Urinary bladder (tissue), 4 donors: ENCODE results near the gene PWWP2A. TPM values are rescaled to one million over a fixed set of nuclear protein-coding genes. Genes with fewer than 3 reads are reported as not detected.

Experiments
- DNase-seq: peaks from one replicate; pipeline ENCODE4 v3.0.0-alpha.2; 2015; ENCODE audit errors: extremely low spot score
- H3K27ac ChIP-seq: one replicate; pipeline ENCODE4 v1.5.1; 2013; ENCODE audit warnings: low read depth, mild to moderate bottlenecking, moderate library complexity
- H3K36me3 ChIP-seq: one replicate; pipeline ENCODE4 v1.6.1; 2013; ENCODE audit warnings: mild to moderate bottlenecking, moderate library complexity; ENCODE audit not compliant: insufficient read depth
- H3K4me1 ChIP-seq: one replicate; pipeline ENCODE4 v1.6.1; 2013; ENCODE audit warnings: mild to moderate bottlenecking, moderate library complexity; ENCODE audit not compliant: insufficient read depth
- H3K4me3 ChIP-seq: one replicate; pipeline ENCODE4 v1.5.1; 2013; ENCODE audit warnings: low read depth, low read length
- WGBS: extraction: QIAGEN DNeasy Blood & Tissue Kit; methylation state at CpG from one replicate; pipeline ENCODE4 v1.1.7; 2013; 5-methylcytosine and 5-hydroxymethylcytosine counted together
- polyA plus RNA-seq: library from polyadenylated mRNA; stranded (reverse); fragments of 200-250 nt; gene quantifications from one replicate; pipeline ENCODE4 v1.2.3, GENCODE V29; 2013
- total RNA-seq: library from RNA; depleted of rRNA; stranded (reverse); fragments of >200 nt; gene quantifications from one replicate; pipeline ENCODE4 v1.2.3, GENCODE V29; 2014
- donor health status: healthy with polysubstance abuse.
- donor health status: healthy.

Gene PWWP2A
- total and polyA plus RNA-seq, 2 donors, result 12.5 to 50.4 TPM

GRCh38 chr5:160048131-160048530 lies 71.1 kb downstream of the PWWP2A start:
- WGBS, result 71% methylated on average over 9 of the region's 9 CpGs
- Histone ChIP-seq H3K4me3 (no peak overlapping the region), H3K27ac (no peak overlapping the region), H3K4me1 (no peaks in the 10 kb centered on the region), H3K36me3 (peaks cover 5% of the 10 kb centered on the region)
- DNase-seq, result no peak

- DNase-seq, result no peak
- no peak overlapping the region for H3K27ac ChIP-seq
- peaks cover 5% of the 10 kb centered on the region for H3K36me3 ChIP-seq
- H3K4me3 ChIP-seq, result no peak overlapping the region
- H3K4me1 ChIP-seq, result no peaks in the 10 kb centered on the region
- 74% methylated on average over 3 of the region's 3 CpGs for WGBS
Observed at GRCh38 chr5:160047423-160047822, 71.8 kb downstream of the PWWP2A start.

GRCh38 chr5:160044967-160045366 lies 74.3 kb downstream of the PWWP2A start:
- H3K36me3 ChIP-seq, result peaks cover 5% of the 10 kb centered on the region
- H3K4me1 ChIP-seq, result no peaks in the 10 kb centered on the region
- 78% methylated on average over 3 of the region's 3 CpGs for WGBS
- H3K4me3 ChIP-seq, result no peak overlapping the region
- H3K27ac ChIP-seq, result no peak overlapping the region
- DNase-seq, result no peak

GRCh38 chr5:160044391-160044804 lies 74.9 kb downstream of the PWWP2A start:
- DNase-seq, result no peak
- Histone ChIP-seq H3K4me1 (no peaks in the 10 kb centered on the region), H3K36me3 (peaks cover 2% of the 10 kb centered on the region), H3K27ac (no peak overlapping the region), H3K4me3 (no peak overlapping the region)
- 84% methylated on average over 1 of the region's 1 CpG for WGBS

GRCh38 chr5:160042671-160043070 lies 76.6 kb downstream of the PWWP2A start:
- DNase-seq, result no peak
- Histone ChIP-seq H3K4me1 (no peaks in the 10 kb centered on the region), H3K4me3 (no peak overlapping the region), H3K27ac (no peak overlapping the region), H3K36me3 (peaks cover 2% of the 10 kb centered on the region)
- 79% methylated on average over 3 of the region's 3 CpGs for WGBS

Other genes with a start within 250 kb of the PWWP2A start
- gene ADRA1B, start 203.0 kb downstream of the PWWP2A start, total RNA-seq, result 0.63 TPM
- gene ADRA1B, start 203.0 kb downstream of the PWWP2A start, polyA plus RNA-seq, result 0.29 TPM
- gene TTC1, start 110.3 kb downstream of the PWWP2A start, total RNA-seq, result 38.2 TPM
- gene TTC1, start 110.3 kb downstream of the PWWP2A start, polyA plus RNA-seq, result 44.0 TPM
- 1.4 TPM for gene FABP6, start 110.1 kb upstream of the PWWP2A start, total RNA-seq
- 0.68 TPM for gene FABP6, start 110.1 kb upstream of the PWWP2A start, polyA plus RNA-seq
- gene CCNJL, start 193.1 kb upstream of the PWWP2A start, total RNA-seq, result 4.7 TPM
- 2.0 TPM for gene CCNJL, start 193.1 kb upstream of the PWWP2A start, polyA plus RNA-seq